D721Med (cell line): ENCODE results near the gene CDH23.

Source experiments
- DNase-seq: peaks from one replicate; pipeline ENCODE4 v3.0.0; 2011; ENCODE audit warnings: low spot score; ENCODE audit not compliant: insufficient read length
- FAIRE-seq: peaks from 2 replicates; lab custom pipeline; 2011; peaks lifted over from hg19 to GRCh38; lab: Jason Lieb, UNC
- TF ChIP-seq, protein P1 (sequence below): IDR thresholded peaks from 2 replicates; pipeline ENCODE4 v1.5.1; 2012; ENCODE audit warnings: mild to moderate bottlenecking, control low read depth; ENCODE audit not compliant: insufficient read depth; ENCODE audit errors: missing control alignments

CDH23 gene

DNA sequence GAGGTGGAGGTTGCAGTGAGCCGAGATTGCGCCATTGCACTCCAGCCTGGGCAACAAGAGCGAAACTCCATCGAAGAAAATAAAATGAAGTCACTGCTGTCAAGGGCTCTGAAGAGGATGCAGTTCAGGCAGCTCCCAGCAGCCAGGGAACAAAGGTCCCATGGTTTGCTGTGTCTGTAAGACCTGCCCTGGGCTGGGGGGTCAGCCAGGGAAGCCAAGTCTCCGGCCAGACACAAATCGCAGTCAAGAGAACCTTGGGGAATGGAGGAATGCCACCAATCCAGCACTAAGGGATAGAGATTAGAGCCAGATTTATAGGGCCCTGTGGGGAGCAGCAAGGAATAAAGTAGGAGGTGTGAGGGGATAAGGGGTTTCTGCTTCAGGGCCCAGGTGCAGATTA is 405.5 kb downstream of the CDH23 start:
- FAIRE-seq: no peak

DNA sequence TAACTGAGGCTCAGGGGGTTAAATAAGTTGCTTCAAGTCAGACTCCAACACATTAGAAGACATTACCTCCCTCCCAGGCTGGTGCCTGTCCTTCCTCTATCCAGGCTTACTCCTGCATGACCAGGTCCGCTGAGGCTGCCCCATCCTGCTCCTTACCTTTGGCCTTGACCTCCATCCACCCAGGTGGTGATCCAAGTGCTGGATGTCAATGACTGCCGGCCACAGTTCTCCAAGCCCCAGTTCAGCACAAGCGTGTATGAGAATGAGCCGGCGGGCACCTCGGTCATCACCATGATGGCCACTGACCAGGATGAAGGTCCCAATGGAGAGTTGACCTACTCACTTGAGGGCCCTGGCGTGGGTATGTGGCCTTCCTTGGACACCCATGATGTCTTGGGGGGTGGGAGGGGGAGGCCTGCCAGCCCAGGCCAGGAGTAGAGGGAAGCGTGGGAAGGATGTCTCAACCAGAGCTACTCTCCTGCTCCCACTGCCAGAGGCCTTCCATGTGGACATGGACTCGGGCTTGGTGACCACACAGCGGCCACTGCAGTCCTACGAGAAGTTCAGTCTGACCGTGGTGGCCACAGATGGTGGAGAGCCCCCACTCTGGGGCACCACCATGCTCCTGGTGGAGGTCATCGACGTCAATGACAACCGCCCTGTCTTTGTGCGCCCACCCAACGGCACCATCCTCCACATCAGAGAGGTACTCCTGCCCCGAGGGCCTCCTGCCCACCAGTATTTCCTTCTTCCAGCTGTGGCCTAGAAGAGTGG is 406.2 kb downstream of the CDH23 start:
- TF ChIP-seq, protein P1, sequence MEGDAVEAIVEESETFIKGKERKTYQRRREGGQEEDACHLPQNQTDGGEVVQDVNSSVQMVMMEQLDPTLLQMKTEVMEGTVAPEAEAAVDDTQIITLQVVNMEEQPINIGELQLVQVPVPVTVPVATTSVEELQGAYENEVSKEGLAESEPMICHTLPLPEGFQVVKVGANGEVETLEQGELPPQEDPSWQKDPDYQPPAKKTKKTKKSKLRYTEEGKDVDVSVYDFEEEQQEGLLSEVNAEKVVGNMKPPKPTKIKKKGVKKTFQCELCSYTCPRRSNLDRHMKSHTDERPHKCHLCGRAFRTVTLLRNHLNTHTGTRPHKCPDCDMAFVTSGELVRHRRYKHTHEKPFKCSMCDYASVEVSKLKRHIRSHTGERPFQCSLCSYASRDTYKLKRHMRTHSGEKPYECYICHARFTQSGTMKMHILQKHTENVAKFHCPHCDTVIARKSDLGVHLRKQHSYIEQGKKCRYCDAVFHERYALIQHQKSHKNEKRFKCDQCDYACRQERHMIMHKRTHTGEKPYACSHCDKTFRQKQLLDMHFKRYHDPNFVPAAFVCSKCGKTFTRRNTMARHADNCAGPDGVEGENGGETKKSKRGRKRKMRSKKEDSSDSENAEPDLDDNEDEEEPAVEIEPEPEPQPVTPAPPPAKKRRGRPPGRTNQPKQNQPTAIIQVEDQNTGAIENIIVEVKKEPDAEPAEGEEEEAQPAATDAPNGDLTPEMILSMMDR: no peak
- DNase-seq: no peak
- no peak for FAIRE-seq

More for the DNA sequence above, 405.5 kb downstream of the CDH23 start:
- TF ChIP-seq, protein P1: no peak
- no peak for DNase-seq

DNA sequence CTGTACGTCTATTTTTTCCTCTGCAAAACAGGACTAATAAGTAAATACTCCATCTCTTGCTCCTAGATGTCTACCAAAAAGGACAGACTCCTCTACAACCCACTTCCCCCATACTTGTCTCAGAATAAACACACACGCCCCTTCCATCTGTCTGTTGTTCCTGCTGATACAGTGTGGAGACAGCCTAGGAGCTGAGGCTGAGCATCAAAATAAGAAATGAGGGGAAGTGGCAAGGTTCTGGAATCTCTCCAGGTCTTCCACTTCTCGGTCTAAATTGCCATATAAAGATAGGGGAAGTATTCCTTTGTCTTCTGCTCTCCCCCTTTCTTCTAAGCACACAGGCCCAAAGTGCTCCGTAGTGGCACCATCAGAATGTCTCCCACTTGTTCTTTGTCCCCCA is 407.4 kb downstream of the CDH23 start:
- FAIRE-seq (no peak), DNase-seq (no peak)
- TF ChIP-seq, protein P1: no peak

DNA sequence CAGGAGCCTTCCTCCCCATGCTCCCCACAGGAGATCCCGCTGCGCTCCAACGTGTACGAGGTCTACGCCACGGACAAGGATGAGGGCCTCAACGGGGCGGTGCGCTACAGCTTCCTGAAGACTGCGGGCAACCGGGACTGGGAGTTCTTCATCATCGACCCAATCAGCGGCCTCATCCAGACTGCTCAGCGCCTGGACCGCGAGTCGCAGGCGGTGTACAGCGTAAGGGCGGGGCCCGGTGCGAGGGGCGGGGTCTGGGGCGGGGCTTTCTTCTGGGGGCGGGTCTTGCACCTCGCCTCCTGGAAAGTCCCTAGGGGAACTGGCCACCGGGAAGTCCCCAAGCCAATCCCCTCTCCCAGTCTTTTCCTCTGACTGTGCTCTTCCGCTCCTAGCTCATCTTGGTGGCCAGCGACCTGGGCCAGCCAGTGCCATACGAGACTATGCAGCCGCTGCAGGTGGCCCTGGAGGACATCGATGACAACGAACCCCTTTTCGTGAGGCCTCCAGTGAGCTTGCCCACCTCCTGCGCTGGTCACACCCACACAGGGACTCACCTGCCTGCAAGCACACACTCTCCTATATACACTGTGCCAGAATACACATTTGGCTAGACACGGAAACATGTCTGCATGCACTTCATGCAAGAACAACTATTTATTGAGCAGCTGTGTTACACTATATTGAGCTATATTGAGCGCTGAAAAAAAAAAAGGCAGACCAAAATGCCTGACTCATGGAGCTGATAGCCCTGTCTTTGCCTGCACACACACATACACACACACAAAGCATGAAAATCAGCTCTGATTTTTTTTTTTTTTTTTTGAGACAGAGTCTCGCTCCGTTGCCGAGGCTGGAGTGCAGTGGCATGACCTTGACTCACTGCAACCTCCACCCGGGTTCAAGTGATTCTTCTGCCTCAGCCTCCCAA is 409.3 kb downstream of the CDH23 start:
- FAIRE-seq: no peak
- TF ChIP-seq, protein P1: no peak
- DNase-seq: no peak

DNA sequence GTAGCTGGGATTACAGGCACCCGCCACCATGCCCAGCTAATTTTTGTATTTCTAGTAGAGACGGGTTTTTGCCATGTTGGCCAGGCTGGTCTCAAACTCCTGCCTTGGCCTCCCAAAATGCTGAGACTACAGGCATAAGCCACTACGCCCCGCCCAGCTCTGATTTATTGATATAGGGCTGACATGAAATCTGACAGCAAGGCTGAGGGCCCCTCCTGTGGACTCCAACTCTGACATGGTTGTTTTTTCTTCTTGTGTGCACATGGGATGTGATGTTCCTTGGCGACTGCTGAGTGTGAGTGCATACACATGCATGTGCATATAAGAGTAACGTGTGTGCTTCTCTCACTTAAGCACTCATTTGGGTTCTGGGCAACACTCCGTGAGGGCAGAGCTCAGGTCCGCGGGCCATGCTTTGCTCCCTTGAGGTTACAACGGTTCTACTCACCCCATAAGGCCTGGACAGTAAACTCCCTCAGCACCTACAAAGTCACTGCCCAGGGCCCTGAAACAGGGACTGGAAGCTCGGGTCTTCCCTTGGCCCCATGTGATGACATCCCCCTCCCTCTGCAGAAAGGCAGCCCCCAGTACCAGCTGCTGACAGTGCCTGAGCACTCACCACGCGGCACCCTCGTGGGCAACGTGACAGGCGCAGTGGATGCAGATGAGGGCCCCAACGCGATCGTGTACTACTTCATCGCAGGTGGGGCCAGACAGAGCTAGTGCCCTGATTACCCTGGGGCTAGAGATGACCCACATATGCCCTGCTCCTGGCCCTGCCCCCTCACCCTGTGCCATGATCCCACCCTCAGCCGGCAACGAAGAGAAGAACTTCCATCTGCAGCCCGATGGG is 410.2 kb downstream of the CDH23 start:
- TF ChIP-seq, protein P1: no peak
- DNase-seq (no peak), FAIRE-seq (no peak)

DNA sequence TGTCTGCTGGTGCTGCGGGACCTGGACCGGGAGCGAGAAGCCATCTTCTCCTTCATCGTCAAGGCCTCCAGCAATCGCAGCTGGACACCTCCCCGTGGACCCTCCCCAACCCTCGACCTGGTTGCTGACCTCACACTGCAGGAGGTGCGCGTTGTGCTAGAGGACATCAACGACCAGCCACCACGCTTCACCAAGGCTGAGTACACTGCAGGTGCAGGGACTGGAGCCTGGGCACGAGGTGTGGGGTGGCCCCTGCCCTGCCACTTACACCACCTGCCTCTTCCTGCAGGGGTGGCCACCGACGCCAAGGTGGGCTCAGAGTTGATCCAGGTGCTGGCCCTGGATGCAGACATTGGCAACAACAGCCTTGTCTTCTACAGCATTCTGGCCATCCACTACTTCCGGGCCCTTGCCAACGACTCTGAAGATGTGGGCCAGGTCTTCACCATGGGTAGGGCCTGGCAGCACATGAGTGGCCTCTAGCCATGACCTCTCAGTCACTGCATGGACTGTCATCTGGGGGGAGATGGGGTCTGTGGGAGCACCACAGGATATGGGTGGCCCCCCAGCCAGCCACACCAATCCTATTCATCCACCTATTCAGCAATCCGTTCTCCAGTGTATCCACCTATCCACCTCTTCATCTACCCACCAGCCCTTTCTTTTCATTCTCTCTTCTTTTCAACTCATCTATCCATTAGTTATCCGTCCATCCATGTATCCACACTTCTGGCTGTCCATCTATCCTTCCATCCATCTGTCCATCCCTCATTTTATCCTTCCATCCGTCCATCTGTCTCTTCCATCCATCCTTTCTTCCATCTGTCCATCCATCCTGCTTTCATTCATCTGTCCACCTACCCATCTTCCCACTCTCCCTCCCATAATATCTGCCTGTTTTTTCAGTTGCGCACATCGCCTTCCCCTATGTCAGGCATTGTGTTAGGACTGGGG is 411.1 kb downstream of the CDH23 start:
- DNase-seq: no peak
- TF ChIP-seq, protein P1: no peak
- FAIRE-seq: no peak
